Gastroesophageal sphincter (tissue), 4 donors: Measurements from ENCODE around the gene SCUBE3. TPM values are rescaled to one million over a fixed set of nuclear protein-coding genes. Genes with fewer than 3 reads are reported as not detected.

ENCODE experiments used
- ATAC-seq: fragments of 150-250 bp; one replicate; pipeline ENCODE4 v1.9.1; 2016; ENCODE audit warnings: mild to moderate bottlenecking, moderate library complexity
- H3K27ac ChIP-seq, 4 donors: fragments of 200-600 bp; sonication (generic) in 3 of 4; 1 replicate in 3 of 4; 2 replicates in 1 of 4; pipeline ENCODE4 v1.5.1; 2016 to 2019
- H3K27me3 ChIP-seq: fragments of 200-600 bp; sonication (generic); one replicate; pipeline ENCODE4 v1.5.1; 2019
- H3K36me3 ChIP-seq, 2 donors: fragments of 200-600 bp; sonication (generic); one replicate each; pipeline ENCODE4 v1.5.1; 2019; ENCODE audit warnings: control low read depth in 1 of 2
- H3K4me1 ChIP-seq, 3 donors: fragments of 200-600 bp; sonication (generic); 1 replicate in 2 of 3; 2 replicates in 1 of 3; pipeline ENCODE4 v1.5.1; 2016 to 2019; ENCODE audit warnings: control low read depth in 2 of 3
- H3K4me3 ChIP-seq, 2 donors: fragments of 200-600 bp; sonication (generic); one replicate each; pipeline ENCODE4 v1.5.1; 2019; ENCODE audit warnings: mild to moderate bottlenecking in 1 of 2, moderate library complexity in 1 of 2
- H3K9me3 ChIP-seq, 3 donors: fragments of 200-600 bp; sonication (generic); one replicate each; pipeline ENCODE4 v1.5.1; 2017 to 2019; ENCODE audit warnings: control low read depth in 2 of 3
- EP300 ChIP-seq: sonication (generic); formaldehyde crosslinking; IDR thresholded peaks from one replicate; pipeline ENCODE4 v1.6.1; 2017; ENCODE audit warnings: antibody characterized with exemption, mild to moderate bottlenecking
- POLR2A ChIP-seq, 2 donors: fragments of 450-650 bp; IDR thresholded peaks; one replicate each; pipeline ENCODE4 v1.6.1; 2017; ENCODE audit warnings: antibody characterized with exemption in 2 of 2, mild to moderate bottlenecking in 2 of 2, moderate library complexity in 1 of 2
- POLR2AphosphoS5 ChIP-seq: sonication (generic); formaldehyde crosslinking; IDR thresholded peaks from one replicate; pipeline ENCODE4 v1.6.1; 2017; ENCODE audit warnings: antibody characterized with exemption
- WGBS, 2 donors: methylation state at CpG; one replicate each; pipeline ENCODE4 v1.1.5; 2018; ENCODE audit warnings: low coverage in 1 of 2; 5-methylcytosine and 5-hydroxymethylcytosine counted together
- total RNA-seq, 4 donors: library from RNA; depleted of rRNA; stranded (reverse); fragments of >200 nt; gene quantifications; one replicate each; pipeline ENCODE4 v1.1.0, GENCODE V29; 2016
- TF ChIP-seq, protein P1 (sequence below), 4 experiments: fragments of 200-600 bp in 2 of 4; fragments of 450-650 bp in 2 of 4; sonication (generic) in 1 of 4; IDR thresholded peaks; one replicate each; pipeline ENCODE4 v1.5.1; 2017 to 2019; ENCODE audit warnings: antibody characterized with exemption in 4 of 4, mild to moderate bottlenecking in 2 of 4, moderate library complexity in 2 of 4

SCUBE3 gene
- total RNA-seq, 4 donors from 2014 or later: 1.4 to 7.2 (median 3.0) TPM

DNA sequence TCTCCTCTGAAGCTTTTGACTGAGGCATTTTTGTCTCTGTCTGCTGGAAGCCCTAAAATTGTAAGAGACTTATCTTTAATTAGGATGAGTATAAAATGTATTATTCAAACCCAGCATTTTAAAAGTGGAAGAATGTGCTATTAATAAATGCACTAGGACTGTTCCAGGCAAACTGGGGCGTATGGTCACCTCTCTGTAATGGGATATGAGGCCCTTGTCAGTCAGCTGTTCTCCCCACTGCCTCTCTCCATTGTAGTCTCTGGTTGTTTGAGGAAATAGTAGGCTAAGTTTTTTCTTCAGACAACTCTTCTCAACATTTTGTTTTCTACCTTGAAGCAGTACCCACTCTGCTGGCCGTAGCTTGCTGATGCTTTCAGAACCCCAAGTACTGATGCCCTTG lies 69.6 kb downstream of the SCUBE3 start:
- Histone ChIP-seq H3K27ac (no peak overlapping the region), H3K36me3 (peaks cover 0 to 77% of the 10 kb centered on the region in 2 donors), H3K9me3 (no peaks in the 10 kb centered on the region), H3K27me3 (no peaks in the 10 kb centered on the region), H3K4me1 (peaks cover 0 to 17% (median 0%) of the 10 kb centered on the region in 3 donors), H3K4me3 (no peak overlapping the region)
- no peak for ATAC-seq
- 44 to 92% methylated on average over 2 of the region's 2 CpGs for WGBS, 2 donors
- TF ChIP-seq POLR2AphosphoS5 (no peak), POLR2A (IDR thresholded peaks at IDR 0.05) (no peak), EP300 (no peak)
- TF ChIP-seq, protein P1, sequence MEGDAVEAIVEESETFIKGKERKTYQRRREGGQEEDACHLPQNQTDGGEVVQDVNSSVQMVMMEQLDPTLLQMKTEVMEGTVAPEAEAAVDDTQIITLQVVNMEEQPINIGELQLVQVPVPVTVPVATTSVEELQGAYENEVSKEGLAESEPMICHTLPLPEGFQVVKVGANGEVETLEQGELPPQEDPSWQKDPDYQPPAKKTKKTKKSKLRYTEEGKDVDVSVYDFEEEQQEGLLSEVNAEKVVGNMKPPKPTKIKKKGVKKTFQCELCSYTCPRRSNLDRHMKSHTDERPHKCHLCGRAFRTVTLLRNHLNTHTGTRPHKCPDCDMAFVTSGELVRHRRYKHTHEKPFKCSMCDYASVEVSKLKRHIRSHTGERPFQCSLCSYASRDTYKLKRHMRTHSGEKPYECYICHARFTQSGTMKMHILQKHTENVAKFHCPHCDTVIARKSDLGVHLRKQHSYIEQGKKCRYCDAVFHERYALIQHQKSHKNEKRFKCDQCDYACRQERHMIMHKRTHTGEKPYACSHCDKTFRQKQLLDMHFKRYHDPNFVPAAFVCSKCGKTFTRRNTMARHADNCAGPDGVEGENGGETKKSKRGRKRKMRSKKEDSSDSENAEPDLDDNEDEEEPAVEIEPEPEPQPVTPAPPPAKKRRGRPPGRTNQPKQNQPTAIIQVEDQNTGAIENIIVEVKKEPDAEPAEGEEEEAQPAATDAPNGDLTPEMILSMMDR (IDR thresholded peaks at IDR 0.05): no peak

DNA sequence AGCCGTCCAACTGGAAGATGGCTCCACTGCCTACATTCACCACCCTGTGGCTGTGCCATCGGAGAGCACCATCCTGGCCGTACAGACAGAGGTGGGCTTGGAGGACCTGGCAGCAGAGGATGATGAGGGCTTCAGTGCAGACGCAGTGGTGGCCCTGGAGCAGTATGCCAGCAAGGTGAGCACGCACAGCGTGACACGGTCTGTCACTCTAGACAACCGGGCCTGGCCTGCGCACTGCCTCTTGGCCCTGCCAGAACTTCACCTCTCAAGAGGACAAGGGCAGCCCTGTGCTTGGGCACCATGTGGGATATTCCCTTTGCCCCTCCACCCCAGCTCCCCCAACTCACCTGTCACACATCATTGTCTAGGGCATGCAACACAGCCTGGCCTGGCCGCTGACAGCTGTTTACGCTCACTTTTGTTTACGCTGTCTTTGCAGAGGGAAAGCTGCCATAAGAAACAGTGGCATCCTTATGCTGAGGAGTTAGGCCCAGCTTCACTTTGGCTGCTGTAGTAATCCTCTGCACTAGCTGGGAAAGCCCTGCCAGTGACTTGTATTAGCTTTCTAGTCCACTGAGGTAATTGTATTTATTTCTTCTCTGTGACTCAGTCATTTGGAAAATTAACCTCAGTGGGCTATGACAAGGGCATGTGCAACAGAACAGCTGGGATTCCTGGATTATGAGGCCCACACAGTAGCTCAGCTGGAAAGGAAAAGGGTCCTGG lies 74.1 kb downstream of the SCUBE3 start:
- Histone ChIP-seq H3K27me3 (no peaks in the 10 kb centered on the region), H3K36me3 (peaks cover 0 to 100% of the 10 kb centered on the region in 2 donors), H3K9me3 (no peaks in the 10 kb centered on the region), H3K27ac (peak overlapping the region in 1 of 4 donors; percentile 12), H3K4me3 (no peak overlapping the region), H3K4me1 (peaks cover 0 to 6% (median 0%) of the 10 kb centered on the region in 3 donors)
- peak; percentile 75 for ATAC-seq
- 53 to 66% methylated on average over 3 of the region's 12 CpGs for WGBS, 2 donors
- TF ChIP-seq, protein P1 (IDR thresholded peaks at IDR 0.05): no peak
- TF ChIP-seq POLR2A (IDR thresholded peaks at IDR 0.05): no peak
- TF ChIP-seq POLR2AphosphoS5: no peak
- TF ChIP-seq EP300: no peak

DNA sequence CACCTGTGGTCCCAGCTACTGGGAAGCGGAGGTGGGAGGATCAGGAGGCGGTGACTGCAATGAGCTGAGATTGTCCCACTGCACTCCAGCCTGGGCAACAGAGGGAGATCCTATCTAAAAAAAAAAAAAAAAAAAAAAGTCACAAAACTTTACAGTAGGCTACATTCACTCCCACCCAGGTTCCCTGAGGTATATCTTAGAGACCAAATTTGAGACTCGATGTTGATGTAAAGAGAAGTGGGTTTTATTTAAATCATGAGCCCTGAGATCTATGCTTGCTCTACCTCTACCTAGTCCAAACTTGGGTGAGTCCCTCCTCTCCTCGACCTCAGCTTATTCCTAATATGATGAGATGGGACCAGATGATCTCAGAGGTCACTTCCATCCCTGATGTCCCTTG lies 75.1 kb downstream of the SCUBE3 start:
- Histone ChIP-seq H3K4me1 (peaks cover 0 to 6% (median 0%) of the 10 kb centered on the region in 3 donors), H3K27ac (no peak overlapping the region), H3K27me3 (no peaks in the 10 kb centered on the region), H3K4me3 (no peak overlapping the region), H3K36me3 (peaks cover 0 to 100% of the 10 kb centered on the region in 2 donors), H3K9me3 (no peaks in the 10 kb centered on the region)
- no peak for ATAC-seq
- 87 to 100% methylated on average over 3 of the region's 4 CpGs for WGBS, 2 donors
- no peak for TF ChIP-seq POLR2AphosphoS5
- TF ChIP-seq, protein P1 (IDR thresholded peaks at IDR 0.05): no peak
- TF ChIP-seq POLR2A (IDR thresholded peaks at IDR 0.05): no peak
- TF ChIP-seq EP300: no peak

DNA sequence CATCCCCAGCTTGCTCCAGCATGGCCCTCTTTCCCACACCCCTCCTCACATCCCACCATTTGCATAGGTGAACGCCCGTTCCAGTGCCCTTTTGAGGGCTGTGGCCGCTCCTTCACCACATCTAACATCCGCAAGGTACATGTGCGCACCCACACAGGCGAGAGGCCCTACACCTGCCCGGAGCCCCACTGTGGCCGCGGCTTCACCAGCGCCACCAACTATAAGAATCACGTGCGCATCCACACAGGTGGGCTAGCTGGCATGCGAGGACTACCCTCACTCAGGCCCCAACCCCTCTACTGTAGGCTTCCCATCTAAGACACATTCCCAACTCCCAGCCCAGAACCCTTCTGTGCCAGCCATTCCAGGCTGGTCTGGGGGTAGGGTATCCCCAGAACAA lies 77.7 kb downstream of the SCUBE3 start:
- WGBS, 2 donors: 89 to 94% methylated on average over 4 to 11 of the region's 13 CpGs
- Histone ChIP-seq H3K27ac (no peak overlapping the region), H3K4me3 (no peak overlapping the region), H3K36me3 (peaks cover 0 to 98% of the 10 kb centered on the region in 2 donors), H3K9me3 (no peaks in the 10 kb centered on the region), H3K27me3 (no peaks in the 10 kb centered on the region), H3K4me1 (peaks cover 0 to 6% (median 0%) of the 10 kb centered on the region in 3 donors)
- no peak for ATAC-seq
- TF ChIP-seq, protein P1 (IDR thresholded peaks at IDR 0.05): no peak
- no peak for TF ChIP-seq EP300
- no peak for TF ChIP-seq POLR2A (IDR thresholded peaks at IDR 0.05)

DNA sequence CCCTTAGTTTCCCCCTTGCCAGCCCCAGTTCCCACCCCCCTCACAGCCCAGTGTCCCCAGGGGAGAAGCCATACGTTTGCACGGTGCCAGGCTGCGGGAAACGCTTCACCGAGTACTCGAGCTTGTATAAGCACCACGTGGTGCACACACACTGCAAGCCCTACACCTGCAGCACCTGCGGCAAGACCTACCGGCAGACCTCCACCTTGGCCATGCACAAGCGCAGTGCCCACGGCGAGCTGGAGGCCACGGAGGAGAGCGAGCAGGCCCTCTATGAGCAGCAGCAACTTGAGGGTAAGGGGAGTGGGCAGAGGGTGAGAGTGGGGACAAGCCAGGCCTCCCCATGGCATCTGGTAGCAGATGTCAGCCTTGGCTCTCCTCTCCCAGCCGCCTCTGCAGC lies 78.7 kb downstream of the SCUBE3 start:
- Histone ChIP-seq H3K27ac (no peak overlapping the region), H3K9me3 (no peaks in the 10 kb centered on the region), H3K4me3 (no peak overlapping the region), H3K4me1 (peaks cover 0 to 13% (median 6%) of the 10 kb centered on the region in 3 donors), H3K36me3 (peaks cover 0 to 91% of the 10 kb centered on the region in 2 donors), H3K27me3 (no peaks in the 10 kb centered on the region)
- TF ChIP-seq, protein P1 (IDR thresholded peaks at IDR 0.05): no peak
- TF ChIP-seq EP300 (no peak), POLR2A (IDR thresholded peaks at IDR 0.05) (no peak), POLR2AphosphoS5 (no peak)
- 90% methylated on average over 4 of the region's 15 CpGs; no CpG with 5 or more reads in 1 of the 2 donors for WGBS, 2 donors
- ATAC-seq: no peak
